ENCODE measurements around the gene PAMR1.

Gene PAMR1

GRCh38 chr11:35474688-35475087 is 50.7 kb downstream of the PAMR1 start:
- CTCF ChIA-PET: interaction anchor here (1.4 to 1.8 kb wide), 2 partner anchors 10 to 11 kb away, joined by 5 to 7 read pairs; no protein-coding TSS in a partner anchor

GRCh38 chr11:35473795-35474374 is 51.5 kb downstream of the PAMR1 start:
- no peak for DNase-seq (ENCODE audit: extremely low spot score)
- POLR2A ChIA-PET: no interaction called here
- TF ChIP-seq CTCF (IDR thresholded peaks at IDR 0.05; ENCODE audit: control extremely low read depth, extremely low read depth, low read depth, missing control alignments): no peak
- CTCF ChIA-PET: interaction anchor here (1.1 to 1.8 kb wide), 3 partner anchors 10 to 82 kb away, joined by 3 to 7 read pairs (median 5); no protein-coding TSS in a partner anchor

More at GRCh38 chr11:35474688-35475087, 50.7 kb downstream of the PAMR1 start:
- no peak for TF ChIP-seq CTCF (IDR thresholded peaks at IDR 0.05; ENCODE audit: control extremely low read depth, extremely low read depth, low read depth, missing control alignments)
- no peak for DNase-seq (ENCODE audit: extremely low spot score)
- POLR2A ChIA-PET: no interaction called here

GRCh38 chr11:35470616-35471015 is 54.8 kb downstream of the PAMR1 start:
- CTCF ChIA-PET: interaction anchor here (1.8 kb wide), 1 partner anchor 15 kb away, joined by 7 read pairs; no protein-coding TSS in a partner anchor
- no peak for DNase-seq (ENCODE audit: extremely low spot score)
- no peak for TF ChIP-seq CTCF (IDR thresholded peaks at IDR 0.05; ENCODE audit: control extremely low read depth, extremely low read depth, low read depth, missing control alignments)
- POLR2A ChIA-PET: no interaction called here

GRCh38 chr11:35466058-35466457 is 59.4 kb downstream of the PAMR1 start:
- POLR2A ChIA-PET: no interaction called here
- CTCF ChIA-PET: interaction anchor here (0.7 kb wide), 1 partner anchor 9 kb away, joined by 3 read pairs; no protein-coding TSS in a partner anchor
- TF ChIP-seq CTCF (IDR thresholded peaks at IDR 0.05; ENCODE audit: control extremely low read depth, extremely low read depth, low read depth, missing control alignments): no peak
- DNase-seq (ENCODE audit: extremely low spot score): no peak

- no peak for DNase-seq (ENCODE audit: extremely low spot score)
- POLR2A ChIA-PET: no interaction called here
- TF ChIP-seq CTCF (IDR thresholded peaks at IDR 0.05; ENCODE audit: control extremely low read depth, extremely low read depth, low read depth, missing control alignments): no peak
- CTCF ChIA-PET: interaction anchor here (1.9 kb wide), 1 partner anchor 9 kb away, joined by 5 read pairs; no protein-coding TSS in a partner anchor
These were observed 61.1 kb downstream of the PAMR1 start for GRCh38 chr11:35464308-35464707.

GRCh38 chr11:35463331-35463751 is 62.1 kb downstream of the PAMR1 start:
- CTCF ChIA-PET: interaction anchor here (1.9 kb wide), 1 partner anchor 10 kb away, joined by 5 read pairs; no protein-coding TSS in a partner anchor
- POLR2A ChIA-PET: no interaction called here
- no peak for DNase-seq (ENCODE audit: extremely low spot score)
- TF ChIP-seq CTCF (IDR thresholded peaks at IDR 0.05; ENCODE audit: control extremely low read depth, extremely low read depth, low read depth, missing control alignments): no peak
